Hepatocyte (in vitro differentiated cells): ENCODE data around the gene STK17A.

ENCODE experiments used
- EZH2 ChIP-seq: fragments of 200-600 bp; sonication (generic); IDR thresholded peaks from 2 replicates; pipeline ENCODE4 v1.6.1; 2016; ENCODE audit warnings: antibody characterized with exemption, mild to moderate bottlenecking, borderline replicate concordance
- TF ChIP-seq, protein P1 (sequence below): fragments of 200-600 bp; sonication (generic); IDR thresholded peaks from 2 replicates; pipeline ENCODE4 v1.5.1; 2016; ENCODE audit warnings: antibody characterized with exemption, mild to moderate bottlenecking; ENCODE audit not compliant: poor library complexity

DNA sequence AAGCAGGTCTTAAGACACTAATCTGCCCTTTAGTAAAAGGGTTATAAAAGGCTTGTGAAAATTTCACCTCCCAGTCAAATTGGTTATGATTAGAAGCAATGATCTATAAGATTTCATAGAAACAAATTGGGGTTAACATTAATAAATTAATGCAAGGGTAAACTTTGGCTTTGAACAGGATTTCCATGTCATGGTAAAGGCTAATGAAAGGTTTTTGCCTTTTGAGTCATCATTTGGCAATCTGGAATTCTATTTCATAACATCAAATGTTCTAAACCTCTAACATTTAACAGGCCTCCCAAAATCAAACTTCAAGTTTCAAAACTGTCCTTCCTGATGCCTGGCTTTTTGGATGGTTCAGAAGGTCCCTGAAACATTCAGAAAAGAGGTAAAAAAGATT, 84.0 kb downstream of the STK17A start:
- TF ChIP-seq, protein P1, sequence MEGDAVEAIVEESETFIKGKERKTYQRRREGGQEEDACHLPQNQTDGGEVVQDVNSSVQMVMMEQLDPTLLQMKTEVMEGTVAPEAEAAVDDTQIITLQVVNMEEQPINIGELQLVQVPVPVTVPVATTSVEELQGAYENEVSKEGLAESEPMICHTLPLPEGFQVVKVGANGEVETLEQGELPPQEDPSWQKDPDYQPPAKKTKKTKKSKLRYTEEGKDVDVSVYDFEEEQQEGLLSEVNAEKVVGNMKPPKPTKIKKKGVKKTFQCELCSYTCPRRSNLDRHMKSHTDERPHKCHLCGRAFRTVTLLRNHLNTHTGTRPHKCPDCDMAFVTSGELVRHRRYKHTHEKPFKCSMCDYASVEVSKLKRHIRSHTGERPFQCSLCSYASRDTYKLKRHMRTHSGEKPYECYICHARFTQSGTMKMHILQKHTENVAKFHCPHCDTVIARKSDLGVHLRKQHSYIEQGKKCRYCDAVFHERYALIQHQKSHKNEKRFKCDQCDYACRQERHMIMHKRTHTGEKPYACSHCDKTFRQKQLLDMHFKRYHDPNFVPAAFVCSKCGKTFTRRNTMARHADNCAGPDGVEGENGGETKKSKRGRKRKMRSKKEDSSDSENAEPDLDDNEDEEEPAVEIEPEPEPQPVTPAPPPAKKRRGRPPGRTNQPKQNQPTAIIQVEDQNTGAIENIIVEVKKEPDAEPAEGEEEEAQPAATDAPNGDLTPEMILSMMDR, result no peak
- TF ChIP-seq EZH2, result no peak
